ENCODE results near the gene FBRS.

DNA sequence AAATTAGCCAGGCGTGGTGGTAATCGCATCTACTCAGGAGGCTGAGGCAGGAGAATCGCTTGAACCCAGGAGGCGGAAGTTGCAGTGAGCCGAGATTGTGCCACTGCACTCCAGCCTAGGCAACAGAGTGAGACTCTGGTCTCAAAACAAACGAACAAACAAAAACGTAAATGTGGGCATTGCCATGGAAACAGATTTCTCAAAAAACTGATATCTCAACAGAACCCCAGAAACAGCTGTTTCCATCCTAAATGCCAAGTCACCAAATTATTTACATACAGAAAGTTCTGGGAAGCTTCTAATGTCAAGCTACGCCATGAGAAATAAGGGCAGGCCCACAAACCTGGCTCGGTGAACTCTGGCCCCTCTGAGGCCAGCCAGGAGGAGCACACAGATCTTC, 32.0 kb upstream of the FBRS start:
- no peak for TF ChIP-seq POLR2A (IDR thresholded peaks at IDR 0.05)
- TF ChIP-seq, protein P1, sequence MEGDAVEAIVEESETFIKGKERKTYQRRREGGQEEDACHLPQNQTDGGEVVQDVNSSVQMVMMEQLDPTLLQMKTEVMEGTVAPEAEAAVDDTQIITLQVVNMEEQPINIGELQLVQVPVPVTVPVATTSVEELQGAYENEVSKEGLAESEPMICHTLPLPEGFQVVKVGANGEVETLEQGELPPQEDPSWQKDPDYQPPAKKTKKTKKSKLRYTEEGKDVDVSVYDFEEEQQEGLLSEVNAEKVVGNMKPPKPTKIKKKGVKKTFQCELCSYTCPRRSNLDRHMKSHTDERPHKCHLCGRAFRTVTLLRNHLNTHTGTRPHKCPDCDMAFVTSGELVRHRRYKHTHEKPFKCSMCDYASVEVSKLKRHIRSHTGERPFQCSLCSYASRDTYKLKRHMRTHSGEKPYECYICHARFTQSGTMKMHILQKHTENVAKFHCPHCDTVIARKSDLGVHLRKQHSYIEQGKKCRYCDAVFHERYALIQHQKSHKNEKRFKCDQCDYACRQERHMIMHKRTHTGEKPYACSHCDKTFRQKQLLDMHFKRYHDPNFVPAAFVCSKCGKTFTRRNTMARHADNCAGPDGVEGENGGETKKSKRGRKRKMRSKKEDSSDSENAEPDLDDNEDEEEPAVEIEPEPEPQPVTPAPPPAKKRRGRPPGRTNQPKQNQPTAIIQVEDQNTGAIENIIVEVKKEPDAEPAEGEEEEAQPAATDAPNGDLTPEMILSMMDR (IDR thresholded peaks at IDR 0.05): no peak
